NB4 (cell line): ENCODE measurements around the gene ZNF75A.

Source experiments
- DNase-seq: peaks from one replicate; pipeline ENCODE4 v3.0.0; 2010; ENCODE audit warnings: low read depth
- H3K4me3 ChIP-seq: one replicate; pipeline ENCODE4 v1.5.1; 2011; ENCODE audit warnings: mild to moderate bottlenecking, low read depth, low read length, moderate library complexity
- CTCF ChIP-seq: IDR thresholded peaks from one replicate; pipeline ENCODE4 v1.5.1; 2012; ENCODE audit warnings: low read depth, low read length
- MAX ChIP-seq: IDR thresholded peaks from 2 replicates; pipeline ENCODE4 v1.6.1; 2011; ENCODE audit warnings: low read depth, low read length
- MYC ChIP-seq: IDR thresholded peaks from 2 replicates; pipeline ENCODE4 v1.6.1; 2011; ENCODE audit warnings: low read depth, low read length
- POLR2A ChIP-seq: IDR thresholded peaks from 2 replicates; pipeline ENCODE4 v1.6.1; 2011; ENCODE audit warnings: mild to moderate bottlenecking; ENCODE audit not compliant: insufficient read length; ENCODE audit errors: extremely low read depth

The ZNF75A gene

GRCh38 chr16:3356118-3356517 is 50.8 kb downstream of the ZNF75A start:
- no peak for DNase-seq
- H3K4me3 ChIP-seq: no peak overlapping the region
- TF ChIP-seq POLR2A: no peak
- TF ChIP-seq MAX: no peak
- TF ChIP-seq CTCF: no peak
- no peak for TF ChIP-seq MYC

DNA sequence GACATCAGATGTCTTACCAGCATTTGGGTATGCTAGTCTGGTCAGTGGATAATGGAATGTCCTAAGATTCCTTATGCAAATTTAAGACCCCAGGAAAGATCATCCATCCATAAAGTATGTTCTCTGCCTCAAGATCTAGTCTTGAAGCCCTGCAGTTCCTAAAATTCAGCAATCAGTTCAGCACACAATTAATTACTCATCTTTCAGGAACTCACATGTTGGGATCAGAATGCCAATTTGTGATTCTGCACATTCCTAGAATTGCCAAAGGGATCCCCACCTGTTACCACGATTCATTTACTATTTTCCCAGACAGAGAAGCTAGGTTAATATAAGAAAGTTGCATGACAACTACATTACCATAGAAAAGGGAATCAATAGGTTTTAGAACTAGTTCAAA is 53.6 kb downstream of the ZNF75A start:
- no peak for DNase-seq
- H3K4me3 ChIP-seq: no peak overlapping the region
- TF ChIP-seq POLR2A (no peak), MAX (no peak), CTCF (no peak), MYC (no peak)

DNA sequence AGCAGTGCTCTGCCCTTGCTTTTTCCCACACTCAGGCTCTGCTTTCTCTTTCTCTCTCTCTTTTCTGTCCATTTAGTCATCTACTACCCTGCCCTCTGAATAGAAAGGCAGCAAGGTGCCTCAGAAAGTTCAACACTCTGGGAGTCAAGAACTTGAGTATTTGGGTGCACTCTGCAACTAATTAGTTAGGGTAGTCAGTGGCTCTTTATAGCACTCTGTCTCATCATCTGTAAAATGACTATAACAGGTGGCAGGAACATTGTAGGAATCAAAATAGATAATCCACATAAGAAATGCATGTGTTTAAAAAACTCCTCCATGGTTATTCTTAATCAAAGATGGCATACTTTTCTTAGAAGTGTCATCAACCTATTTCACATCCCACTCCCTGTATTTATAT is 57.6 kb downstream of the ZNF75A start:
- H3K4me3 ChIP-seq: no peak overlapping the region
- TF ChIP-seq CTCF (no peak), MAX (no peak), MYC (no peak), POLR2A (no peak)
- DNase-seq: no peak

DNA sequence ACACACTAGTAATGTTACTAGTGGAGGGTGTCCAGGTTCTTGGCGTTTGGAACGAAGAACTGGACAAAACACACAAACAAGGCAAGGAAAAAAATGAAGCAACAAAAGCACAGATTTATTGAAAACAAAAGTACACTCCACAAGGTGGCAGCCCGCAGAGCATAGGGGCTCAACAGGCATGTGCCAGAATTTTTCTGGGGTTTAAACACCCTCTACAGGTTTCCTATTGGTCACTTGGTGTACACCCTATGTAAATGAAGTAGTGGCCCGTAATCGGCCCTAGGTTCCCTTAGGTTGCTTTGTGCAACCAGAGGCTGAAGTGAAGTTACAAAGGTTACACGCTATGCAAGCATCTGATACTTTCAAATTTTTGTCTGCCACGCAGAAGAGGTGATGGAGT is 58.5 kb downstream of the ZNF75A start:
- TF ChIP-seq CTCF (no peak), MYC (no peak), MAX (no peak), POLR2A (no peak)
- H3K4me3 ChIP-seq: no peak overlapping the region
- peak; percentile 49 for DNase-seq

DNA sequence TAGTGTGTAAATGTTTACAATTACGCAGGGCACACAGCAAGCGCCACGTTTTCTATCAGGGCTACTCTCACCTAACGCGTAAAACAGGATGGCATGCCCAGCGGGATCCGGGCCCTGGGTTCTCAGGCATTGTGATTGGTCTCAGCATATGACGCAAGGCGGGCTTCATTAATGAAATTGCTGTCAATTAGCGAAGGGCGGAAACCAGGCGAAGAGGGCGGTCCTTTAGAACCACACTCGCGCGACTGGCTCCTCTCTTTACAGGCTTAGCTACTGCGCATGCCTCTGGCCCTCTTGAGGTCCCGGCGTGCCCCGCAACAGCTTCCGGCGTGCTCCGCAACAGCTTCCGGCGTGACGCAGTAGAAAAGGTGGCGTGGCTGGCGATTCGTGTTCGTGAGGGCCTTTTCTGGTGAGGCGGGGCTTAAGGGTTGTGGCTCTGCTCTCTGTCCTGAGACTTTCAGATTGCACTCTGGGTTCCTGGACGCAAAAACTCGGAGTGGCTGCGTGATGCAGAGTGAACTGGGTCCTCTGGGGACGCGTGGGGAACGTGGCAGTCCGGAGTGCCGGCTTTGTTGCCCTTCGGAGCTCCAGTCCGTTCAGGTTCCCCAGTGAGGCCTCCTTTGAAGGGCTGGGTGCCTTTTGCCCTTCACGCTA is 59.6 kb downstream of the ZNF75A start:
- DNase-seq: peak; percentile 97
- TF ChIP-seq MAX: peak; percentile 56
- peak; percentile 38 for TF ChIP-seq POLR2A
- peak; percentile 66 for TF ChIP-seq MYC
- TF ChIP-seq CTCF: no peak
- H3K4me3 ChIP-seq: peak overlapping the region; percentile 86
